HTERT RPE-1 (cell line): ENCODE data around the gene DAPK1.

ENCODE experiments used
- in situ Hi-C: fragments of 300-500 bp; cut with MboI; formaldehyde crosslinking; loops from 4 replicates; pipeline ENCODE4 v1.14.3; 2020; ENCODE audit warnings: low sequenced_read_pairs

DAPK1 gene

DNA sequence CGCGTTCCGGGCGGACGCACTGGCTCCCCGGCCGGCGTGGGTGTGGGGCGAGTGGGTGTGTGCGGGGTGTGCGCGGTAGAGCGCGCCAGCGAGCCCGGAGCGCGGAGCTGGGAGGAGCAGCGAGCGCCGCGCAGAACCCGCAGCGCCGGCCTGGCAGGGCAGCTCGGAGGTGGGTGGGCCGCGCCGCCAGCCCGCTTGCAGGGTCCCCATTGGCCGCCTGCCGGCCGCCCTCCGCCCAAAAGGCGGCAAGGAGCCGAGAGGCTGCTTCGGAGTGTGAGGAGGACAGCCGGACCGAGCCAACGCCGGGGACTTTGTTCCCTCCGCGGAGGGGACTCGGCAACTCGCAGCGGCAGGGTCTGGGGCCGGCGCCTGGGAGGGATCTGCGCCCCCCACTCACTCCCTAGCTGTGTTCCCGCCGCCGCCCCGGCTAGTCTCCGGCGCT, at the start of gene DAPK1:
TSS of gene DAPK1 (plus strand) at position 264 of the 442 bp plus-strand sequence. CDS start 1,211 bp downstream, outside the sequence.
- in situ Hi-C loops, result no loop called here

DNA sequence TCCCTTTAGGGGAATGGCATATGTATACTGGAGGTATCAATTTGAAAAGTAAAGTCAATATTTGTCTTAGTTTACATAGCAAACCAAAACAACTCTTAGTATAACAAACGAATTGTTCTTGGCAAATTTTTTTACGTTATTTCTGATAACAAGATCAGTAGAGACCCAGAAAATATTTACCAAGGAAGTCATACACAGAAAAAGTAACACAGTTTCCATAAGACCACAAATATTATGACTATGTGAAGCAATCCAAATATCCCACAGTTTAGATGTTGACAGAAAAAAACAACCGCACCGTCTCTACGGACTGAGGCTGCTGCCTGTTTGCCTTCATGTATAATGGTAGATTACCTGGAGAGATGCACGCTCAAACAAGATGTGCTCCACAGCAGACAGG, 46.5 kb upstream of the DAPK1 start:
- in situ Hi-C loops, result no loop called here

DNA sequence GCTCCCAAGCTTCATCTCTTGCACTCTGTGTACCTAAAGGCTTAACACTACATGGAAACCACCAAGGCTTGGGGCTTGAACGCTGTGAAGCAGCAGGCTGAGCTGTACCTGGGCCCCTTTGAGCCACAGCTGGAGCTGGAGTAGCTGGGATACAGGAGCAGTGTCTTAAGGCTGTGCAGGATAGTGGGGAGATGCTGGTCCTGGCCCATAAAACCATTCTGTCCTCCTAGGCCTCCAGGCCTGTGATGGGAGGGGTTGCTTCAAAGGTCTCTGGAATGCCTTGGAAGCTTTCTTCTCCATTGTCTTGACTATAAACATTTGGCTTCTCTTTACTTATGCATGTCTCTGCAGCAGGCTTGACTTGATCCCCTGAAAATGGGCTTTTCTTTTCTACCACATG, 42.3 kb upstream of the DAPK1 start:
- in situ Hi-C loops, result no loop called here

DNA sequence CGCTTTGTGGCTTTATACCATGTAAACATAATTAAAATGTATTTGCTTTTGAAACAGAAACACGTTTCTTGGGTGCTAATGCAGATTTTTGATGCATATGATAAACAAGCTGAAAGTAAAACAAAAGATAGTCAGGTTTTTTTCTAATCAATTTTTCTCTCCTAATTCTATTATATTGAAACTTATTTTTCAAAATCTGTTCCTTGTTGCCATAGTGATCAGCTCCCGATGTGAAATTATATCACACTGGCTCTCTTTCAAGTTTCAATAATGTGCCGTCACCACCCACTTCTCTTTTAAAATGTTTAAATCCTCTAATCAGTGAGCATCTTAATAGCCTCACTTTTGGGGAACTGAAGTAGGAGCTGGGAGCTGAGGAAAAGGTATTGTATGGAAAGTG, 36.4 kb upstream of the DAPK1 start:
- in situ Hi-C loops, result no loop called here

DNA sequence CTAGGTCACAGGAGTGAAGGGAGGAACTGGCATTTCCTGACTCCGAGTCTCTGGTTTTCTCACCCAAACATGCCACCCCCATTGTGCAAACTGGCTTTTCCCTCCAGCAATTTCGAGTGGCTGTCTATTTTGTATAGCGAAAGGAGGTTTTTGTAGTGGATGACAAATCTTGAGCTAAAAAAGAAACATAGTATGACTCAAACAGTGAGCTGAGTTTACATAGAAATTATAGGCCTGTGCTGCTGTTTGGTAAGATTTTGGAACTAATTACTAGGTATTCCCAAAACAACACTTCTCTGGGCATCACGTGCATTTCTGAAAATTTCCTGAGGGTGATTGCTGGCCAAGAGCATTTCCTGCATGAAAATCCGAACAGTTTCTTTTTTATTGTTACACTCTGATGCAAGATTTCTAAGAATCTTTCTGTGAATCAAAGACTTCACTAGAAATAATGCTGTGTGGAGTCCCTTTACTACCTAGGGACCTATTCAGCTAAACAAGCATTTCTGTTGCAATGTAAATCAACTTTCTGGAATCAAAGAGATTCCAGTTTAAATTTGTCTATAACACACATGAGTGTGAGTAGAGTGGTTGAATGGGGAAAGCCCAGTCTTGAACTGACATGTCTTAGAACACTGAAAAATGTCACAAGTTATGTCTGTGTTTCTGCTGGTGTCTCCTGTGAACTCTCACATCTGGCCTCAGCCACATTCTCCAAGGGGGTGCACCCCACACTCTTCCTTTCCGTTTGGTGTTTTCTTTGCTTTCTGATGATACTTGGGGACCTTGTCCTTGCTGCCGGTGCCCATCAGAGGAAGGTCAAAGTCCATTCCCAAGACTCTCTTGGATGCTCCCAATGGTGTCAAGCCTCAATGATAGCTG, 33.3 kb upstream of the DAPK1 start:
- in situ Hi-C loops, result no loop called here

DNA sequence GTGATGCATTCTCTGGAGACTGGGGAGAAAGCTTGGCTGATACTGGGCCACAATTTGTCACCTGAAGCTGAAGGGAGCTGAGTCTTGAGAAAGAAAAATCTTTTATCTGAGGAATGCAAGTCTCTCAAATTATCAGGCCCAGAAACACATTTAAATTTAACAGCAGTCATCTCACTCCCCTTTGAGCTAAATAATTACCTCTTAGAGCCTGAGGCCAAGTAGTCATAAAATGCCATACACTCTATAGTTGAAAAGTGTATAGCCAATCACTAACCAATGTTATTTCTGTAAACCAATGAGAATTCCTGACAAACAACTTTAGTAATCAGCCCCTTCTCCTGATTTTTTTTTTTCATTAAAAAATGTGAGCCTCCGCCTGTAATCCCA, 32.7 kb upstream of the DAPK1 start:
- in situ Hi-C loops, result no loop called here

DNA sequence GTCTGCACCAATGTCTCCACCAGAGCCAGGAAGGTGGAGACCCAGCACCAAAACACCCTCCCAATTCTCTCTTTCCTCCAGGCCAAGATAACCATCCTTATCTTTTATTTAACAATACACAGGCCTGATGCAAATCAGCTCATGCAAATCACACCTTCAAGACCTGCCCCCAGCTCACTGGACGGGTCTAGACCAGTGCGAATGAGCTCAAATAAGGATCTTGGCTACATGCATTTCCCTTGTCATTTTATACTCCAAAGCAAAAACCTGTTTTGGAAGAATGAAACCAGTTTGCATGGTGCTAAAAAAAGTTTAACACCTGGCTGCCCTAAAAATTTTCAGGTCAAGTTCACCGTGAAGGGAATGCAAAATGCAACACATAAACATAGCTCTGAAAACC, 31.9 kb upstream of the DAPK1 start:
- in situ Hi-C loops, result no loop called here

DNA sequence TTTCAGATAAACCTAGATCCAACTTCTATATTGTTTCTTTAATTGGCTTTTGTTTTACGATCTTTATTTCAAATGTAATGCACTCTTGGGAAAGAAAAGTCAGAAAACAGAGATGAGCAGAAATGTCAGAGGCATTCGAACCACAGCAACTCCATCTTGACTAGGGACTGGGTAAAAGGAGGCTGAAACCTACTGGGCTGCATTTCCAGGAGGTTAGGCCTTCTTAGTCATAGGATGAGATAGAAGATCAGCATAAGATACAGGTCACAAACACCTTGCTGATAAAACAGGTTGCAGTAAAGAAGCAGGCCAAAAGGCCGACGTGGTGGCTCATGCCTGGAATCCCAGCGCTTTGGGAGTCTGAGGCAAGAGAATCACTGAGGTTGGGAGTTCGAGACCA, 30.5 kb upstream of the DAPK1 start:
- in situ Hi-C loops, result no loop called here

DNA sequence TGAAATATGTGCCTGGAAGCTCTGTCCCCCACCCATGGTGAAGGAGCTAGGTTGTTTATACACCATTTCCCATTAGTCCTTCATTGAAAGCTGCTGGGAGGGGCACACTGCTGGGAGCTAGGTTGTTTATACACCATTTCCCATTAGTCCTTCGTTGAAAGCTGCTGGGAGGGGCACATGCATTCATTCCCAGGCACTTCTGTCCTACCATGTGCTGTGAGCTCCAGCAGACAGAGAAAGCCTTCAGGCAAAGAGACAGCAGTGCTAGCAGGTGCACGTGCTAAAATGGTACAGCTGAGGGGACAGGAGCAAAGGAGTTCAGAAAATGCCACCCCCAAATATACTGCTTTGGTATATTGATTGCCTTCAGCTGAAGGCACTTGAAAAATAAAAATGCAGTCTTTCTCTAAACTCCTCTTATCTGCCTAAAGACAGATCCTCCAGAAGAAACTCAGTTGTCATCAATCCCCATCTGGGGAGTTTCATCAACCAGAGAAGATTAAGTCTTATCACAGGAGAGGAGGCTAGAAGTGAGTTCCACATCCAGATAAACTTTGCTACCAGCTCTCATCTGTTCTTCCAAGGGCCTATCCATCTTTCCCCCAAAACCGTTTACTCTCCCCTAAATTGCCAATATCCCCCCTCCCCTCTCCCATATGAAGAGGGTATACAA, 27.7 kb upstream of the DAPK1 start:
- in situ Hi-C loops, result no loop called here

DNA sequence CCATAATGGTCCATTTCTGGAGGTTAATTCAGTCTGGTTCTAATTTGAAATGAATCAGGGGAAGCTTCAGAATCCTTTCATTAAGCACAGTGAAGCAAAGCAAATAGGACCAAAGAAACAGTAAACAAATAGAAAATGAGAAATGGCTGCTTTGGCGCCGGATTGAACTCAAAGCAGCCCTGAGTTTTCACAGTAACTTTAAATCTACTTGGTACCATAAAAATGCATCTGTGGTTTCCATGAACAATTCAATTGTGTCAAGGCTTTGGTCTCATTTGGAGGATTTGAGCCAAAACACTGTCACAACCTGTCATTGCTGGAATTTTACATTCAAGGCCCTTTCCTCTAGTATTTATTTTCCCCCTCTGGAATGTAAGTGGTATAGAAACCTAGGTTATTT, 25.9 kb upstream of the DAPK1 start:
- in situ Hi-C loops, result no loop called here

DNA sequence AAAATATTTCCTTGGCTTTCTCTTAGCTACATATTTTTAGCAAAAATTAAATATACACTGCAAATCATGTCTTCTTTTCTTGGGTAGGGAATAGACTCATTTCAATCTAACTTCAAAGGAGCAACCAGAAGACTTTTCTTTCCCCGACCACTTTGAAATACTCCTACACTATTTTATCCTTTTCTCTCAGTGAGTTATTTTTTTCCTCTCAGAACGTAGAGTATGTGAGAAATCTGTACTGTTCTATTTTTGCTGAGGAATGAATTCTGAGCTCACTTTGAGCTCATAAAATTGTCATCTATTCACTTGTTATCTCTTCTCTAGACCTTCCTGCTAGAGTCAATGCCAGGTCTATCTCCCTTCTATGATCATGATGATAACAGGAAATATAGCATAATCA, 22.2 kb upstream of the DAPK1 start:
- in situ Hi-C loops, result no loop called here

DNA sequence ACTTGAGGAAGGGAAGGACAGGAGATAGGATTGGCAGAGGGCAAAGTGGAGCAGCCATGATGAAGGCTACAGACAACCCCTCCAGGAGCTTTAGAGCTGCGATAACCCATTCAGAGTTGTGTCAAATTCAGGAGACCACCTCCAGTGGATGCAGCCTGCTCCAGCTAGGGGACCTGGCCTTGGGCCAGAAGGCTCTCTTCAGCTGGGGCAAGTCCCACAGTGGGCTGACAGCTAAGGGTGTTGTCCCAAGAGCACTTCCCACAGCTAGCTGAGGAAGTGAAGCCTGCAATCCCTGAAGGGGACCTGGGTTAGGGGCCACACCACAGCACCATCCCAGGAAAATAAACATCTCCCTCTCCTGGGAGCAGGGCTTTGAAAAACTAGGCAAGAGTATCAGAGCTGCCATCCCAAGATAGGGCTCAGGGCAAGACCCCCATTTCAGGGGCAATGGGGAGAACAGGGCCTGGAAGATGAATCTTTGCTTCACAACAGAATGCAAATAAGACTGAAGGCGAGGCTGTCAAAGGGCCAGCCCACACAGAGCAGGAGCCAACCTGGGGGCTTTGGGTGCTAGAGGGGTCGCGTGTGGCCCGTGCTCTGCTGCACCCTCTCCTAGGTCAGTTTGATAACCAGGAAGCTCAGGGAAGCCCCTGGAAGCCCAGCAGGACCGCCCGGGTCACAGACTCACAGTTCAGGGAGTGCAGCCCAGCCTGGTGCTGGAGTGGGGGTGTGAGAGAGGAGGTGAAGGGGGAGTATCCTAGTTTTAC, 19.3 kb upstream of the DAPK1 start:
- in situ Hi-C loops, result no loop called here

DNA sequence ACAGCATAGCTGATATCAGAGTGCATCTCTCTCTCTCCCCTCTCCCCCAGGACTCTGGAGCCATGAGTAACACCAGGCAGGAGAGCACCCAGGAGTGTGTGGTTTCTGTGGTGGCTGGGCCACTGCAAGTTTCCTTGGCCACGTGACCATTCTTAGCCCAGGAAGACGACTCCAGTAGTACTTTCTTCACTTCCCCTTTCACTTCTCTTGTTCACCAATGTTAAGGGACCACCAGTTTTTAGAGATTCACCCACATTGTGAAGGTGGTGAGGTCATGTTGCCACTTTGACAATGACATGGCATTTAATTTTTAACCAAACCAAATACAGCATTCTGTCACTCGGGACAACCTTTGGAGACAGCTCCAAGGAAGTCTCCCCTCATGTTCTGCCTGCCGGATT, 17.9 kb upstream of the DAPK1 start:
- in situ Hi-C loops, result no loop called here

DNA sequence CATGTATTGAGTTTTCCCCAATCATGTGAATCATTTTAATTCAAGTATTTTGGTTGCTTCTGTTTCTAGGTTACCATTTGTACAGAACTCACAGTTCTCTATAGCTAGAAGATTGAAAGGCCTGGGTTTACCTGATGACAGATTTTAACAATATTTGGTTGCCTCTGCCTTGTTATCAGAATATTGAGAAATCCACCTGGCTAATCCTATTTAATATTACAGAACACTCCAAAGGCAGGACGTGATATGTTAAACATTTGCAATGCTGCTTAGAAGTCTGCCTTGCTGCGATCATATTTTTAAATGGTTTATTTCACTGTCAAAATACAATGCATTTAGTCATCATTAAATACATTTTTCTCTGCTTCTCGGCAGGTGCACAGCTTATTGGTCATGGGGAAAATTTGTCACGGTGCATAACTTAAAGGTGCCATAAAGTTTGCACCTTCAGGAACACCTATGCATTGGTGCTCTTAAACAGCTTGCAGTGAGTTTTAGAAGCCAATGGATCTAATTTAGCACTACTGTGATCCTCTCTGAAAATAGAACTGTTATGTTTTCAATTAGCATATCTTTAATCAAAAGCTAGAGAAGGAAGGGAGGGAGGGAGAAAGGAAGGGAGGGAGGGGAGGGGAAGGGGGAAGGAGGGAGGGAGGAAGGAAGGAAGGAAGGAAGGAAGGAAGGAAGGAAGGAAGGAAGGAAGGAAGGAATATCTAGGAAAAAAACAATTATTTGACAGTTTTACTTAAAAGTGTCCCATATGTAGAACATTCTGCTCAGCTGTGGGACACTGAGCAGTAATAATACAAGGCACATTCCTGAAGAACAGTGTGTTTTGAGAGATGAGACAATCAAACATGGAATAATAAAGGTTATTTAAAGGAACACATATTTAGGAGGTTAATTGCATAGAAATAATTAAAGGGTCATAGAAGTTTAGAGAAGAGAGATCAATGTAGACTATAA, 15.5 kb upstream of the DAPK1 start:
- in situ Hi-C loops, result no loop called here

DNA sequence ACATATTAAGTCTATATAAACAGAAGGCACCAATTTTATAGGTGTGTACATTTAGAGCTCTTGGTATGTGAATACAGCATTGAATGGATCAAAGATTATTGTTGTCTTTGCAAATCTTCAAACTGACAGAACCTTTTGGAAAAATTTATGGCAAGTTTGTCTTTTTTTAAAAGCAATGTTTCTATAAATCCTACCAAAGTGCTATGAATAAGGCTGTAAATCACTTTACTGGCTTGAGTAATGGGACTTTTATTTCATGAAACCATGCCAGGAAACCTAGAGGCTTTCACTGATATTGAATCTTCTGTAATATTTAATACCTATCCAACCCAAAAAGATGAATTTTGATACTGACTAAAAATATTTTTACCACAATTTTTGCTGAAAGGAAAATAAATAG, 7.4 kb upstream of the DAPK1 start:
- in situ Hi-C loops, result no loop called here

DNA sequence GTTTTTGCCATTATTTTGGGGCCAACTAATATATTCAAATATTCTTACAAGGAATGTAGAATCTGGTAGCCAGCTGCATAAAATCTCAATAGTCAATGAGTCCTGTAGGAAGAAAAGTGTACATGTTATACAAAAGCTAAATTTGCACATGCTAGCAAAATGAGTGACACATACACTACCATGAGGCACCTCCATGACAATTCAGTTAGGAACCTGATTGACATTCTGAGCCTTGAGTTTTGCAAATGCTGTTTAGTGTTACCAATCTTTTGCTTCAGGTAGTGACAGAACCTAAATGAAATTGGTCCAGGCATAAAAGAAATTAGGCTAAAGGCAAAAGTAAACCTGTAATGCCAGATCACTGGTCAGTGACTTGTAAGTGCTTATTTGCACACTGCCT, 6.8 kb upstream of the DAPK1 start:
- in situ Hi-C loops, result no loop called here

DNA sequence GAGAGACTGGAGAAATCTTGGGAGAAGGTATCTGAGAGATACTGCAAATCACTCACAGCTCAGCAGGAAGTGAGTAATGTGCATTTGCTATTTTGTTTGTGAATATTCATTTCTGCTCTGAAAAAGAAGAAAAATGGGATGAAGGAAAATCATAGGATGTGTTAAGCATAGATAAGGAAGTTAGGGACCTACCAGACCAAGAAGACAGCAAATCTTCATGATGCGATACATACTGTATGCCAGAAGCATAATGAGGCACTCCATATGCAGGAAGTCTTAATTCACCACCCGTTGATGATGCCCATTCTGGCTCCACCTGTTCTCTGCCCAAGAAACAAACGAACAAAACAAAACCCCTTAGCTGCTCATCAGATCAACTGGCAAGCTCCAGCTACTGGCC, 6.1 kb upstream of the DAPK1 start:
- in situ Hi-C loops, result no loop called here

DNA sequence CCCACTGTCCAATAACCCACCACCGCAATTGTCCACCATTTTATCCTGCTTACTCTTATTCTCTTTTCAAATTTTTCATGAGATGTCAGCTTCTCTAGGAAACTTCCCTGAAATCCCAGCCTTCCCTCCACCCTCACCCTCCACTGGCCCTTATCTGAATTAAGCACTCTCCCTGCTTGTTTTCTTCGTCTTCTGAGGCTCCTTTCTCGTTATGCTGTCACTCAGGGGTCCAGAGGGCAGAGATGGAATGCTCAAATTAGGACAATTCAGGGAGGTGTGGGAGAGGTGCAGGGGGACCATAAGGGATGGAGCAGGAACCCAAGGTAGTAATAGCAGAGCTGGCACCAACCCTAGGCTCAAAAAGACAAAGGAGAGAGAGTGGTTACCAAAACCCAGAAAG, 5.0 kb upstream of the DAPK1 start:
- in situ Hi-C loops, result no loop called here

DNA sequence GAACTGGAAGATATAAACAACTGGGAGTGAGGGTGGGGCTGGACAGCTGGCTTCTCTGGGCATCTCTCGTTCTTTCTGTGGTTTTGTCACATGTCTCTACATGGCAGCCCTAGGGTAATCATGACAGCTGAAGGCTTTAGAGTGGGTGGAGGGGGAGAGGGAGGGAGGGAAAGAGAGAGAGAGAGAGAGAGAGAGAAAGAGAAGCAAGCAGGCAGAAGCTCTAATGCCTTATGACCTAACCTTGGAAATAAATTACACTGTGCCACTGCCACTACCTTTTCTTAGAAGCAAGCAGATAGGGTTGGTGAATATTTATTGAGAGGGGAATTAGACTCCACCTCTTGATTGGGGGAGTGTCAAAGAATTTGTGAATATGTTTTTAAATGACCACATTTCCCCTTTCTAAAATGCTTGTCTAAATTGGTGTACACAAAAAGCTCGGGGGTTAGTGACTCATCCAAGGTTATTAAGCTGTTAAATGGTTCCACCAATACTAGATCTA, 2.6 kb upstream of the DAPK1 start:
- in situ Hi-C loops, result no loop called here

DNA sequence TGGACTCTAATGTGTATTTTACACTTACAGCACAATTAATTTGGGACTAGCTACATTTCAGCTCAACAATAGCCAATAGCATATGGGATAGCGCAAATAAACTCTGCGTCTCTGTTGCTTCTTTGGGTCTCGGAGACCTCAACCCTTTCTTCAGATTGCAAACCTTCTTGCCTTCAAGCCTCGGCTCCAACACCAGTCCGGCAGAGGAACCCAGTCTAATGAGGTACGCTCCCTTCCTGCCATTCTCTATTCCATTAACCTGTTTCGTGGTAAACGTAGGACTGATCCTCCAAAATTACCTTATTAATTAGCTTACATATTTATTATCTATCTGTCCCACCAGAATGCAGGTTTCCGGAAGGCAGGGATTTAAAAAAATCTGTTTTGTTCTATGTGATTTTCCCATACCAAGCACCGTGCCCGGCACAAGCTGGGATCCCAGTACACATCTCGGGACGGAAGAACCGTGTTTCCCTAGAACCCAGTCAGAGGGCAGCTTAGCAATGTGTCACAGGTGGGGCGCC, 525 bp upstream of the DAPK1 start:
- in situ Hi-C loops, result no loop called here
